Measurements from ENCODE around the gene POMGNT1.

POMGNT1 gene

DNA sequence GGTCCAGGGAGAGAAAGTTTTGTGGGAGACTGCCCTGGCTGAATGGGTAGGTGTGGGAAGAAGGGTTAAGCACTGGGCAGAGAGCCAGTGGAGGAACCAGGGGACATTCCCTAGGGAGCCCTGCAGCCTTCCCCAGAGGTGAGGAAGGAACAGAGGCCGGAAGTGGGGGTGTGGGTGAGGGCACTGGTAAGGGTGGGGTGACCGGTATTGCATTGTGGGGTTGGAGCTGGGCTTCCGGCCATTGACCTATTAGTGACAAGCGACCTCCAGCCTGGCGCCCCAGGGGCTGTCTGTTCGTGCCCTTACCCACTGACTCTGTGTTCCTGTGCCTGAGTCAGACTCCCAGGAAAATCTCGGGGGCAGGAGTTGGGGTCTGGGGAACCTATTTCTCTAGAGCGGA is 26.9 kb downstream of the POMGNT1 start:
- peaks cover 30 to 52% of the 10 kb centered on the region in 2 experiments for H3K27me3 ChIP-seq (ENCODE audit: control insufficient read depth in 1 of 2, insufficient read depth in 1 of 2, low read length in 2 of 2)
- no peak overlapping the region for H3K9ac ChIP-seq (ENCODE audit: low read length)
- no peaks in the 10 kb centered on the region for H3K79me1 ChIP-seq (replicated peaks; ENCODE audit: low read length, poor library complexity, severe bottlenecking)
- WGBS, result 85% methylated on average over 8 of the region's 8 CpGs
- no peak overlapping the region for H2BK12ac ChIP-seq (ENCODE audit: low read length in 2 of 2)
- no peak overlapping the region for H2AFZ ChIP-seq (ENCODE audit: low read depth, low read length)
- H3K36me3 ChIP-seq (ENCODE audit: control insufficient read depth in 1 of 2, insufficient read depth in 2 of 2, low read depth in 1 of 2, low read length in 2 of 2), result no peaks in the 10 kb centered on the region
- H3K14ac ChIP-seq (ENCODE audit: low read length in 2 of 2), result no peak overlapping the region
- no peak overlapping the region for H4K91ac ChIP-seq (ENCODE audit: low read length)
- H3K9me3 ChIP-seq (ENCODE audit: control insufficient read depth, low read length), result no peaks in the 10 kb centered on the region
- no peak overlapping the region for H2BK15ac ChIP-seq (ENCODE audit: low read depth, poor library complexity, severe bottlenecking)
- no peak for DNase-seq
- no peak overlapping the region for H4K8ac ChIP-seq (ENCODE audit: low read length)
- no peak overlapping the region for H2BK5ac ChIP-seq (ENCODE audit: low read depth, low read length, poor library complexity, severe bottlenecking)
- no peak overlapping the region for H2AK5ac ChIP-seq (ENCODE audit: low read length, severe bottlenecking)
- peaks cover 30% of the 10 kb centered on the region for H3K4me1 ChIP-seq (ENCODE audit: control insufficient read depth, insufficient read depth, low read depth, low read length)
- no peak overlapping the region for H2BK120ac ChIP-seq (ENCODE audit: low read depth, low read length)
- H3K4ac ChIP-seq (ENCODE audit: low read depth in 1 of 2, low read length in 2 of 2), result no peak overlapping the region
- no peak overlapping the region for H3K4me2 ChIP-seq (ENCODE audit: low read length, poor library complexity, severe bottlenecking)
- no peak overlapping the region for H3K23ac ChIP-seq (ENCODE audit: low read length in 2 of 2)
- H3K27ac ChIP-seq (ENCODE audit: low read length, poor library complexity, severe bottlenecking), result no peak overlapping the region
- no peak overlapping the region for H3K18ac ChIP-seq (ENCODE audit: low read depth in 1 of 2, low read length in 2 of 2)
- H3K4me3 ChIP-seq (ENCODE audit: insufficient read depth in 1 of 2, low read depth in 1 of 2, low read length in 2 of 2), result no peak overlapping the region

GRCh38 chr1:46169811-46170454 is 28.3 kb downstream of the POMGNT1 start:
- Histone ChIP-seq H2AK5ac (ENCODE audit: low read length, severe bottlenecking) (no peak overlapping the region), H2AFZ (ENCODE audit: low read depth, low read length) (no peak overlapping the region), H3K4me3 (ENCODE audit: insufficient read depth in 1 of 2, low read depth in 1 of 2, low read length in 2 of 2) (no peak overlapping the region), H3K4me2 (ENCODE audit: low read length, poor library complexity, severe bottlenecking) (no peak overlapping the region), H3K79me1 (replicated peaks; ENCODE audit: low read length, poor library complexity, severe bottlenecking) (no peaks in the 10 kb centered on the region), H3K9ac (ENCODE audit: low read length) (no peak overlapping the region), H3K27me3 (ENCODE audit: control insufficient read depth in 1 of 2, insufficient read depth in 1 of 2, low read length in 2 of 2) (peaks cover 32 to 55% of the 10 kb centered on the region in 2 experiments), H3K9me3 (ENCODE audit: control insufficient read depth, low read length) (no peaks in the 10 kb centered on the region), H3K14ac (ENCODE audit: low read length in 2 of 2) (no peak overlapping the region), H2BK12ac (ENCODE audit: low read length in 2 of 2) (no peak overlapping the region), H3K4me1 (ENCODE audit: control insufficient read depth, insufficient read depth, low read depth, low read length) (peaks cover 27% of the 10 kb centered on the region), H4K8ac (ENCODE audit: low read length) (no peak overlapping the region), H2BK15ac (ENCODE audit: low read depth, poor library complexity, severe bottlenecking) (no peak overlapping the region), H3K18ac (ENCODE audit: low read depth in 1 of 2, low read length in 2 of 2) (no peak overlapping the region), H3K23ac (ENCODE audit: low read length in 2 of 2) (no peak overlapping the region), H3K27ac (ENCODE audit: low read length, poor library complexity, severe bottlenecking) (no peak overlapping the region), H2BK5ac (ENCODE audit: low read depth, low read length, poor library complexity, severe bottlenecking) (no peak overlapping the region), H3K4ac (ENCODE audit: low read depth in 1 of 2, low read length in 2 of 2) (no peak overlapping the region), H3K36me3 (ENCODE audit: control insufficient read depth in 1 of 2, insufficient read depth in 2 of 2, low read depth in 1 of 2, low read length in 2 of 2) (no peaks in the 10 kb centered on the region), H2BK120ac (ENCODE audit: low read depth, low read length) (no peak overlapping the region), H4K91ac (ENCODE audit: low read length) (no peak overlapping the region)
- WGBS, result 100% methylated on average over 1 of the region's 3 CpGs
- no peak for DNase-seq

DNA sequence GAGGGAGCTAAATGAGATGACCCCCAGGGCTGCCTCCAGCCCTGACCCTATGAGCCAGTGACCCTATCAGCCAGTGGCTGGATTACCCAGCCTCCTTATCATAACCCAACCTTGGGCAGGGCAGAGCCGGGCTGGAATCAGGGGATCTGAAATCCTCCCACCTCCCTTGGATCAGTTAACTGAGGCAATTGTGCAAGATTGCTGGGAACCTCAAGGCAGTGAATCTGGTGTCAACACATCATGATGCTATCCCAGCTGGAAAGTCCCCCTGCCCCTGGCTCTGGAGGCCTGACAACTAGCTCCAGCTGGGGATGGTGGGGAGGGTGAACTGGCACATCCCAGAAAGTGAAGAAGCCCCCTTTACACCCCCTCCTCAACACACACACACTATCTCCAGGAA is 29.8 kb downstream of the POMGNT1 start:
- Histone ChIP-seq H4K91ac (ENCODE audit: low read length) (no peak overlapping the region), H3K4me1 (ENCODE audit: control insufficient read depth, insufficient read depth, low read depth, low read length) (peaks cover 16% of the 10 kb centered on the region), H3K4ac (ENCODE audit: low read depth in 1 of 2, low read length in 2 of 2) (no peak overlapping the region), H3K27ac (ENCODE audit: low read length, poor library complexity, severe bottlenecking) (no peak overlapping the region), H4K8ac (ENCODE audit: low read length) (no peak overlapping the region), H3K4me2 (ENCODE audit: low read length, poor library complexity, severe bottlenecking) (no peak overlapping the region), H2BK15ac (ENCODE audit: low read depth, poor library complexity, severe bottlenecking) (no peak overlapping the region), H3K4me3 (ENCODE audit: insufficient read depth in 1 of 2, low read depth in 1 of 2, low read length in 2 of 2) (no peak overlapping the region), H3K79me1 (replicated peaks; ENCODE audit: low read length, poor library complexity, severe bottlenecking) (no peaks in the 10 kb centered on the region), H3K36me3 (ENCODE audit: control insufficient read depth in 1 of 2, insufficient read depth in 2 of 2, low read depth in 1 of 2, low read length in 2 of 2) (no peaks in the 10 kb centered on the region), H2BK5ac (ENCODE audit: low read depth, low read length, poor library complexity, severe bottlenecking) (no peak overlapping the region), H2AK5ac (ENCODE audit: low read length, severe bottlenecking) (no peak overlapping the region), H3K14ac (ENCODE audit: low read length in 2 of 2) (no peak overlapping the region), H2BK12ac (ENCODE audit: low read length in 2 of 2) (no peak overlapping the region), H3K18ac (ENCODE audit: low read depth in 1 of 2, low read length in 2 of 2) (no peak overlapping the region), H3K9me3 (ENCODE audit: control insufficient read depth, low read length) (no peaks in the 10 kb centered on the region), H2BK120ac (ENCODE audit: low read depth, low read length) (no peak overlapping the region), H2AFZ (ENCODE audit: low read depth, low read length) (no peak overlapping the region), H3K9ac (ENCODE audit: low read length) (no peak overlapping the region), H3K23ac (ENCODE audit: low read length in 2 of 2) (no peak overlapping the region), H3K27me3 (ENCODE audit: control insufficient read depth in 1 of 2, insufficient read depth in 1 of 2, low read length in 2 of 2) (peaks cover 46 to 70% of the 10 kb centered on the region in 2 experiments)
- DNase-seq, result peak; percentile 36
- 100% methylated on average over 1 of the region's 1 CpG for WGBS

- no peak overlapping the region for H2AK5ac ChIP-seq (ENCODE audit: low read length, severe bottlenecking)
Measured at GRCh38 chr1:46166521-46167462, 31.4 kb downstream of the POMGNT1 start.

More at GRCh38 chr1:46166521-46167462, 31.4 kb downstream of the POMGNT1 start:
- peak overlapping the region; percentile 79 for H3K4me2 ChIP-seq (ENCODE audit: low read length, poor library complexity, severe bottlenecking)
- no peaks in the 10 kb centered on the region for H3K36me3 ChIP-seq (ENCODE audit: control insufficient read depth in 1 of 2, insufficient read depth in 2 of 2, low read depth in 1 of 2, low read length in 2 of 2)
- H3K14ac ChIP-seq (ENCODE audit: low read length in 2 of 2), result no peak overlapping the region
- 41% methylated on average over 47 of the region's 47 CpGs for WGBS
- no peaks in the 10 kb centered on the region for H3K9me3 ChIP-seq (ENCODE audit: control insufficient read depth, low read length)
- no peak overlapping the region for H3K27ac ChIP-seq (ENCODE audit: low read length, poor library complexity, severe bottlenecking)
- no peak overlapping the region for H3K18ac ChIP-seq (ENCODE audit: low read depth in 1 of 2, low read length in 2 of 2)
- H3K23ac ChIP-seq (ENCODE audit: low read length in 2 of 2), result no peak overlapping the region
- H3K4ac ChIP-seq (ENCODE audit: low read depth in 1 of 2, low read length in 2 of 2), result no peak overlapping the region
- no peak overlapping the region for H2BK120ac ChIP-seq (ENCODE audit: low read depth, low read length)
- H3K4me3 ChIP-seq (ENCODE audit: insufficient read depth in 1 of 2, low read depth in 1 of 2, low read length in 2 of 2), result peak overlapping the region in 1 of 2 experiments; percentile 73
- no peak overlapping the region for H4K8ac ChIP-seq (ENCODE audit: low read length)
- H2BK12ac ChIP-seq (ENCODE audit: low read length in 2 of 2), result no peak overlapping the region
- H2BK15ac ChIP-seq (ENCODE audit: low read depth, poor library complexity, severe bottlenecking), result no peak overlapping the region
- no peak overlapping the region for H2AFZ ChIP-seq (ENCODE audit: low read depth, low read length)
- H3K27me3 ChIP-seq (ENCODE audit: control insufficient read depth in 1 of 2, insufficient read depth in 1 of 2, low read length in 2 of 2), result peaks cover 47 to 68% of the 10 kb centered on the region in 2 experiments
- peaks cover 11% of the 10 kb centered on the region for H3K4me1 ChIP-seq (ENCODE audit: control insufficient read depth, insufficient read depth, low read depth, low read length)
- peak overlapping the region; percentile 59 for H3K9ac ChIP-seq (ENCODE audit: low read length)
- H2BK5ac ChIP-seq (ENCODE audit: low read depth, low read length, poor library complexity, severe bottlenecking), result no peak overlapping the region
- H3K79me1 ChIP-seq (replicated peaks; ENCODE audit: low read length, poor library complexity, severe bottlenecking), result no peaks in the 10 kb centered on the region
- no peak overlapping the region for H4K91ac ChIP-seq (ENCODE audit: low read length)
- no peak for DNase-seq
